HEK293T (cell line): Measurements from ENCODE around the gene CPXCR1.
"Not testable (repeated sequence)": the region's sequence is repeated elsewhere in the genome, so short reads cannot be mapped to it uniquely, and the experiment has no call there.

Experiments
- CTCF ChIA-PET: fragments of 350-600 bp; formaldehyde crosslinking; extraction: SDS; loops from one replicate; lab custom pipeline; 2021; ENCODE audit warnings: antibody characterized with exemption, inconsistent platforms; lab: Yijun Ruan, JAX
- POLR2A ChIA-PET: fragments of 350-600 bp; formaldehyde crosslinking; extraction: SDS; loops from one replicate; lab custom pipeline; 2020; ENCODE audit warnings: antibody characterized with exemption, inconsistent platforms; lab: Yijun Ruan, JAX
- DNase-seq: peaks from one replicate; pipeline ENCODE4 v3.0.0; 2012; ENCODE audit warnings: mixed read lengths; ENCODE audit errors: extremely low spot score
- ARNT ChIP-seq: fragments of 450-650 bp; IDR thresholded peaks from 2 replicates; pipeline ENCODE4 v1.6.1; 2017; ENCODE audit warnings: mild to moderate bottlenecking
- BHLHE40 ChIP-seq: fragments of 450-650 bp; IDR thresholded peaks from 2 replicates; pipeline ENCODE4 v1.6.1; 2016; ENCODE audit warnings: mild to moderate bottlenecking, moderate library complexity, borderline replicate concordance
- CTBP1 ChIP-seq: fragments of 450-650 bp; IDR thresholded peaks from 2 replicates; pipeline ENCODE4 v1.6.1; 2016; ENCODE audit warnings: borderline replicate concordance
- ELF4 ChIP-seq: fragments of 450-650 bp; IDR thresholded peaks from 2 replicates; pipeline ENCODE4 v1.6.1; 2017; ENCODE audit warnings: antibody characterized with exemption
- FOXA1 ChIP-seq: fragments of 450-650 bp; IDR thresholded peaks from 2 replicates; pipeline ENCODE4 v1.6.1; 2016; ENCODE audit warnings: mild to moderate bottlenecking
- FOXK2 ChIP-seq: fragments of 450-650 bp; IDR thresholded peaks from 2 replicates; pipeline ENCODE4 v1.6.1; 2016; ENCODE audit warnings: mild to moderate bottlenecking
- FOXM1 ChIP-seq: fragments of 450-650 bp; IDR thresholded peaks from 2 replicates; pipeline ENCODE4 v1.6.1; 2017; ENCODE audit warnings: mild to moderate bottlenecking, borderline replicate concordance
- HDGF ChIP-seq: fragments of 450-650 bp; IDR thresholded peaks from 2 replicates; pipeline ENCODE4 v1.6.1; 2017; ENCODE audit warnings: antibody characterized with exemption, borderline replicate concordance
- L3MBTL2 ChIP-seq: fragments of 450-650 bp; conservative IDR thresholded peaks from 2 replicates; pipeline ENCODE4 v1.6.1; 2016; ENCODE audit warnings: mild to moderate bottlenecking
- LEF1 ChIP-seq: fragments of 450-650 bp; IDR thresholded peaks from 2 replicates; pipeline ENCODE4 v1.6.1; 2017; ENCODE audit warnings: mild to moderate bottlenecking, borderline replicate concordance
- NFRKB ChIP-seq: fragments of 450-650 bp; IDR thresholded peaks from 2 replicates; pipeline ENCODE4 v1.6.1; 2016; ENCODE audit warnings: mild to moderate bottlenecking, moderate library complexity
- SP1 ChIP-seq: fragments of 450-650 bp; IDR thresholded peaks from 2 replicates; pipeline ENCODE4 v1.6.1; 2017
- SUZ12 ChIP-seq: fragments of 450-650 bp; IDR thresholded peaks from 2 replicates; pipeline ENCODE4 v1.6.1; 2016; ENCODE audit warnings: mild to moderate bottlenecking
- TARDBP ChIP-seq: fragments of 450-650 bp; IDR thresholded peaks from 2 replicates; pipeline ENCODE4 v1.6.1; 2016
- ZNF384 ChIP-seq: fragments of 450-650 bp; IDR thresholded peaks from 2 replicates; pipeline ENCODE4 v1.6.1; 2016
- TF ChIP-seq, protein P1 (sequence below): fragments of 450-650 bp; IDR thresholded peaks from 2 replicates; pipeline ENCODE4 v1.6.1; 2016

Gene CPXCR1

DNA sequence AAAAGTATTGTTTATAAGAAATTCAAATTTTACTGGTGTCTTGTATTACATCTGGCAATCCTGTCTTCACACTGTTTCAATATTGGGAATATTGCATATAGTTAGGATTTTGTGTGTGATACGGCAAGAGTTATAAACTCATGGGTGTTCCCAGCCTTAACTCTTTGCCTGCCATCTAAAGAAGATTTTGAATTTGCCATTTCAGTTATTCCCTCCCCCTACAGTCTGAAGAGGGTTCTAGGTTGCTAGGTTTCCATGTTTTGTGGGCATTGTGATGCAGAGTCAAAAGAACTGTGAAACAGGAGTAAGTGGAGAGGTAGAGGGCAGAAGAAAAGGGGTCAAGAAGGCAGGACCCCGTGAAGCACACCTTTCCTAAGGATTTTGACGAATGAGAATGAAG lies at the start of gene CPXCR1:
TSS of gene CPXCR1 (plus strand) at position 301 of the 400 bp plus-strand sequence. CDS start 6,190 bp downstream, outside the sequence.
- DNase-seq = no peak
- no peak for TF ChIP-seq TARDBP
- TF ChIP-seq, protein P1, sequence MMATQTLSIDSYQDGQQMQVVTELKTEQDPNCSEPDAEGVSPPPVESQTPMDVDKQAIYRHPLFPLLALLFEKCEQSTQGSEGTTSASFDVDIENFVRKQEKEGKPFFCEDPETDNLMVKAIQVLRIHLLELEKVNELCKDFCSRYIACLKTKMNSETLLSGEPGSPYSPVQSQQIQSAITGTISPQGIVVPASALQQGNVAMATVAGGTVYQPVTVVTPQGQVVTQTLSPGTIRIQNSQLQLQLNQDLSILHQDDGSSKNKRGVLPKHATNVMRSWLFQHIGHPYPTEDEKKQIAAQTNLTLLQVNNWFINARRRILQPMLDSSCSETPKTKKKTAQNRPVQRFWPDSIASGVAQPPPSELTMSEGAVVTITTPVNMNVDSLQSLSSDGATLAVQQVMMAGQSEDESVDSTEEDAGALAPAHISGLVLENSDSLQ = no peak
- TF ChIP-seq LEF1 = no peak
- POLR2A ChIA-PET = no interaction called here
- CTCF ChIA-PET = no interaction called here

DNA sequence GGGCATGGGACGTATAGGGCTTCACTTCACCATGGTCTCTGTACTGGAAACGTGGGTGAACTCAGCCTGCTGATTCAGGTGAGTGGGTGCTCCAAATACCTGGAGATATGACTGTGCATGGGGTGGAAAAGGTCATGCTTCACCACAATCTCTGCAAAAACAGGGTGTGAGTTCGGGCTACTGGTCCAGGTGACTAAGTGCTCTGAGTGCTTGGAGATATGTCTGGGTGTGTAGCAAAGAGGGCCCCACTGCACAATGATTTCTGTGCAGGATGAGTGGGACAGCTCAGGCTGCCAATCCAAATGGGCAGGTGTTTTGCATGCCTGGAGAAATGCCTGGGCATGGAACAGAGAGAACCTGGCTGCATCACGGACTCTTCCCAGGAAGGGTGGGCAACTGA lies 11.2 kb upstream of the CPXCR1 start:
- CTCF ChIA-PET = no interaction called here
- POLR2A ChIA-PET = no interaction called here
- no peak for TF ChIP-seq FOXM1
- TF ChIP-seq NFRKB = no peak
- no peak for TF ChIP-seq CTBP1
- no peak for TF ChIP-seq L3MBTL2
- TF ChIP-seq, protein P1 = no peak
- no peak for TF ChIP-seq ELF4
- no peak for TF ChIP-seq FOXA1
- TF ChIP-seq SUZ12 = no peak
- no peak for TF ChIP-seq HDGF
- no peak for TF ChIP-seq ZNF384
- no peak for TF ChIP-seq TARDBP
- no peak for TF ChIP-seq LEF1
- TF ChIP-seq BHLHE40 = no peak
- DNase-seq = no peak

DNA sequence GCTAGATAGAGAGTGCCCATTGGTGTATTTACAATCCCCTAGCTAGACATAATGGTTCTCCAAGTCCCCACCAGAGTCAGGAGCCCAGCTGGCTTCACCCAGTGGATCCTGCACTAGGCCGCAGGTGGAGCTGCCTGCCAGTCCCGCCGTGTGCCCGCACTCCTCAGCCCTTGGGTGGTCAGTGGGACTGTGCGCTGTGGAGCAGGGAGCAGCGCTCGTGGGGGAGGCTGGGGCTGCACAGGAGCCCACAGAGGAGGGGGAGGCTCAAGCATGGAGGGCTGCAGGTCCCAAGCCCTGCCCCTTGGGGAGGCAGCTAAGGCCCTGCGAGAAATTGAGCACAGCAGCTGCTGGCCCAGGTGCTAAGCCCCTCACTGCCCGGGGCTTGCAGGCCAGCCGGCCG lies 810 bp upstream of the CPXCR1 start:
- CTCF ChIA-PET, DNase-seq, POLR2A ChIA-PET: not testable (repeated sequence)

DNA sequence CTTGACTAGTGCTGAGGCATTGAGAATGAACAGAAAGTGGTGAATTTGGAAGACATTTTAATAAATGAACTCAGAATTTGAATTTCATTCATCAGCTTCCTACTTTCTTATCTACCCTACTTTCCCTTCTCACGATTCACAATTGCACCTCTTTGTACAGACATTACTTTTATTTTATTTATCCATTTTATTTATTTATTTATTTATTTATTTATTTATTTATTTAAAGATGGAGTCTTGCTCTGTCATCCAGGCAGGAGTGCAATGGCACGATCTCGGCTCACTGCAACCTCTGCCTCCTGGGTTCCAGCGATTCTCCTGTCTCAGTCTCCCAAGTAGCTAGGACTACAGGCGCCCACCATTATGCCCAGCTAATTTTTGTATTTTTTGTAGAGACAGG lies 5.3 kb downstream of the CPXCR1 start:
- POLR2A ChIA-PET, DNase-seq, CTCF ChIA-PET: not testable (repeated sequence)

DNA sequence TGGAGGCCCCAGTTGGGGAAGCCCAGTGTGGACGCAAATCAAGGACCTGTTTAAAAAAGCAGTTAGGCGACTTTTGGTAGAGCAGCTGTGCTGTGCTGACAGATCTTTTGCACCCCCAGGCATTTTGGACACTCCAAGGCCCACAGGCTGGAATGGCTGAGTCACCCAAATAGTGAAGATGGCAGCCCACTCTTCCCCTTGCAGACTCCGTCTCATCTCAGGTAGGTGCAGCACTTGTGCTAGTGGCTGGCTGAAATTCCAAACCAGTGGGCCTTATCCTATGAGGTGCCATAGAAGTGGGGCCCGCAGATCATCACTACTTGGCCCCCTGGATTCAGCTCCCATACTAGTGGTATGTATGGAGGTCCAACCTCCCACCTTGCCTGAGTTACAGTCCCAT lies 42.8 kb downstream of the CPXCR1 start:
- ChIA-PET POLR2A (no interaction called here), CTCF (no interaction called here)
- TF ChIP-seq ELF4 = no peak
- TF ChIP-seq ARNT = no peak
- TF ChIP-seq, protein P1 = no peak
- no peak for TF ChIP-seq CTBP1
- TF ChIP-seq NFRKB = no peak
- no peak for TF ChIP-seq SP1
- TF ChIP-seq ZNF384 = no peak
- no peak for TF ChIP-seq L3MBTL2
- TF ChIP-seq FOXK2 = no peak
- TF ChIP-seq FOXA1 = no peak
- no peak for TF ChIP-seq BHLHE40
- TF ChIP-seq HDGF = no peak
- TF ChIP-seq LEF1 = no peak
- no peak for TF ChIP-seq SUZ12
- TF ChIP-seq FOXM1 = no peak
- no peak for DNase-seq
